Fibroblast of the aortic adventitia (primary cell): Measurements from ENCODE around the gene TBC1D13. TPM values are rescaled to one million over a fixed set of nuclear protein-coding genes. Genes with fewer than 3 reads are reported as not detected.

Experiments
- DNase-seq: peaks from one replicate; pipeline ENCODE4 v3.0.0-alpha.2; 2010; ENCODE audit warnings: low read depth
- H3K4me3 ChIP-seq: 2 replicates; pipeline ENCODE4 v1.5.1; 2011; ENCODE audit warnings: low read depth, mild to moderate bottlenecking, control low read depth, low read length, moderate library complexity
- total RNA-seq: library from RNA; depleted of rRNA; stranded (reverse); fragments of >200 nt; gene quantifications from 2 replicates; pipeline ENCODE4 v1.2.3, GENCODE V29; 2012; ENCODE audit warnings: low replicate concordance
- TF ChIP-seq, protein P1 (sequence below): IDR thresholded peaks from 2 replicates; pipeline ENCODE4 v1.5.1; 2011; ENCODE audit warnings: mild to moderate bottlenecking, low read length, control low read depth, inconsistent platforms; ENCODE audit not compliant: insufficient read depth

The TBC1D13 gene
- total RNA-seq, 1 donor: 24.2 TPM

DNA sequence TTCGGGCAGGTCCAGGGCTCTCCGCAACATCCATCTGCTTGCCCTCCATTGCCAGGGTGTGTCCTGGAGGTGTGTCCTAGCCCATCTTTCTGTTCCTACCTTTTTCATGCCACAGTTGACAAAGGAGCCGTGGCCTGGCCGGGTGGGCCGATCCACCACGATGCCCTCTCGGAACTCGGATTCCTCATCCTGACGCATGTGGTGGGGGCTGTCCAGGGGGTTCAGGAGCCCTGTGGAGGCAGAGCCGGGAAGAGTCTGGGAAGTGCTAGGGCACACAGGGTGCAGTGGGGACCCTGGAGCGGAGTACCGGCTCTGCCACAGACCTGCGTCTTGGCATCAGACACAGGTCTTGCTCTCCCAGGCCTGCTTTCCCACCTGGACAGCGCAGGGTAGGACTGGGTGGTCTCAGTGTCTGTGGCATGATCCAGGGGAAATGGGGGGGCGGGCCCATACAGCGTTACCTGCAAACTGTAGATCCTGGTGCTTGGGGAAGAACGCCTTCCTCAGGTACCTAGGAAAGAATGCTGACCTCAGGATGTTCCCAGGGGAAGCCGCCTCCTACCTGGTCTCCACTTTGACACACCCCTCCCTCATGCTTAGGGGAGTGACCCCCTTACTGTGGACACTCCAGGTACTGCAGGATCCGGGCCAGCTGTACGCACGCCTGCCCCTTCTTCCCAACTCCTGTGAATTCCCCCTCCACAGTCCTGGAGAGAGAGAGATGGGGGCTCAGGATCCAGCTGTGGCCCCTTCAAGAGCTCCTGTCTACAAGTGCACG is 39.1 kb downstream of the TBC1D13 start:
- TF ChIP-seq, protein P1, sequence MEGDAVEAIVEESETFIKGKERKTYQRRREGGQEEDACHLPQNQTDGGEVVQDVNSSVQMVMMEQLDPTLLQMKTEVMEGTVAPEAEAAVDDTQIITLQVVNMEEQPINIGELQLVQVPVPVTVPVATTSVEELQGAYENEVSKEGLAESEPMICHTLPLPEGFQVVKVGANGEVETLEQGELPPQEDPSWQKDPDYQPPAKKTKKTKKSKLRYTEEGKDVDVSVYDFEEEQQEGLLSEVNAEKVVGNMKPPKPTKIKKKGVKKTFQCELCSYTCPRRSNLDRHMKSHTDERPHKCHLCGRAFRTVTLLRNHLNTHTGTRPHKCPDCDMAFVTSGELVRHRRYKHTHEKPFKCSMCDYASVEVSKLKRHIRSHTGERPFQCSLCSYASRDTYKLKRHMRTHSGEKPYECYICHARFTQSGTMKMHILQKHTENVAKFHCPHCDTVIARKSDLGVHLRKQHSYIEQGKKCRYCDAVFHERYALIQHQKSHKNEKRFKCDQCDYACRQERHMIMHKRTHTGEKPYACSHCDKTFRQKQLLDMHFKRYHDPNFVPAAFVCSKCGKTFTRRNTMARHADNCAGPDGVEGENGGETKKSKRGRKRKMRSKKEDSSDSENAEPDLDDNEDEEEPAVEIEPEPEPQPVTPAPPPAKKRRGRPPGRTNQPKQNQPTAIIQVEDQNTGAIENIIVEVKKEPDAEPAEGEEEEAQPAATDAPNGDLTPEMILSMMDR: no peak
- DNase-seq: no peak
- no peak overlapping the region for H3K4me3 ChIP-seq

DNA sequence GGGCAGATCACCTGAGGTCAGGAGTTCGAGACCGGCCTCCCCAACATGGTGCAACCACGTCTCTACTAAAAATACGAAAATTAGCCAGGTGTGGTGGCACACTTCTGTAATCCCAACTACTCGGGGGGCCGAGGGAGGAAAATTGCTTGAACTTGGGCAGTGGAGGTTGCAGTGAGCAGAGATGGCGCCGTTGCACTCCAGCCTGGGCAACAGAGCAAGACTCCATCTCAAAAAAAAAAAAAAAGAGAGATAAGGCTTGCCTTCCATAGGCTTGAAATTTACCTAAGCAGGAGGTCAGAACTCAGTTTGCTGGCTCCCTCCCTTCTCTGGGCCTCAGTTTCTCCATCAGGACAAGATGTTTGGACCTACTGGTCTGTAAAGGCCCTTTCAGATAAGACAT is 41.2 kb downstream of the TBC1D13 start:
- H3K4me3 ChIP-seq: peak overlapping the region; percentile 89
- no peak for DNase-seq
- TF ChIP-seq, protein P1: no peak

DNA sequence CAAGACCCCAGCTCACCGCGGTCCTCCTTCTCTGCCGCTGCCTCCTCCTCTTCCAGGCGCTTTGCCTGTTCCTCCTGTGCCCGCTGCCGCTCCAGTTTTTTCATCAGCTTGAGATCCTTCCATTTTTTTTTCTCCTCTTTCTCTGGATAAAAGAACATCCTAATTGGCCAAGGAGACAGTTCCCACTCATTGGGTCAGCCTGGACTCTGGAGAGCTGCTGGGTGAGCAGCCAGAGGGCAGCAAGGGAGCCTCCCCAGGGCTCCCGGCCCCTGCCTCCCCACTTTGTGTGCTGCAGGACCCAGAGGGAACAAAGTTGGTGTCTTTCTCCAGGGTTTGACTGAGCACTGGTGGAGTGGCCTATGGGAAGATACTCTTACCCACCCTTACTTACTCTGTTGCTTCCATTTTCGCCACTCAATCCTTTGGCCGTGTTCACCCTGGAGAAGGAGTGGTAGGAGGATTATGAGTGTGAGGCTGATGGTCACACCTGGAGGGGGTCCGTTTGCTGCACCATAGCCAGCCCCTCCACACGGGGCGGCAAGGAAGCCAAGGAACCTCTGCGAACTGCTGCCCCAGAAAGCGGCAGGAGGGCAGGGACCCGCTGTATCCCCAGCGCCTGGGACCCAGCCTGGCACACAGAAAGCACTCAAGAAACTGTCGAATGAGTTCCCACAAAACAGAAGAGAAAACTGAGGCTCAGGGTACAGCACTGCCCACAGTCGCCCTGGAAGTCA is 41.8 kb downstream of the TBC1D13 start:
- no peak for DNase-seq
- TF ChIP-seq, protein P1: no peak
- H3K4me3 ChIP-seq: peak overlapping the region; percentile 89

DNA sequence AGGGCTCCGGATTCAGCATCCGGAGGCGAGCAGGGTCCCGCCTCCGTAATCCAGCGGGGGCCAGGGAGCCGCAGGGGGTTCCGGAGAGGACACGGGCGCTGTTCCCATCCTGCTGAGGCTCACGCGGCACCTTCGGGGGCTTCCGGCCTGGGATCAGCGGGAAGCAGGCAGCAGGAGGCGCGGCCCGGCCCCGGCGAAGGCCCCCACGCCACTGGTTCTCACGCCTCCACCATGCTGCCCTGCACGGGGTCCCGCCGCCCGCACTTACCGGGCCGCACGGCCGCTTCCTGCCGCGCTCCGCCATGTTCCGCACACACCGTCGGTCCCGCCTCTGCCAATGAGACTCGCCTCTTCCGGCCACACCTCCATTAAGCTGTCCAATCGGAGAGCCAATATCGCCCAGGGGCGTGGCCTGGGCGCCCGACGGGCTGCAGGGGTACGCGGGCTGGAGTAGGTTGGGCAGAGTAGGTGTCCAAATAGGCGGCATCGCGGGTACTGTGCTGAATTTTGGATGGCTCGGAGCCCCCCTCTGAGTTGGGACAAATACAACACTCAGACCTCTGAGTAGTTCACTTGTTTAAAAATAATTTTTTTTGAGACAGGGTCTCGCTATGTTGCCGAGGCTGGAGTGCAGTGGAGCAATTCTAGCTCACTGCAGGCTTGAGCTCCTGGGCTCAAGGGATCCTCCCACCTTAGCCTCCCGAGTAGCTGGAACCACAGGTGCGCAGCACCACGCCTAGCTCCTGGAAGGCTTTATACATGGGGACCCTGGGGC is 42.6 kb downstream of the TBC1D13 start, which contains the start of gene SPOUT1:
TSS of gene SPOUT1 (minus strand) at position 318 of the 775 bp plus-strand sequence. CDS start at position 304, 14 bp downstream.
- peak within 1 kb of the TSS; percentile 89 for H3K4me3 ChIP-seq
- TF ChIP-seq, protein P1: no peak
- DNase-seq: peak; percentile 83

DNA sequence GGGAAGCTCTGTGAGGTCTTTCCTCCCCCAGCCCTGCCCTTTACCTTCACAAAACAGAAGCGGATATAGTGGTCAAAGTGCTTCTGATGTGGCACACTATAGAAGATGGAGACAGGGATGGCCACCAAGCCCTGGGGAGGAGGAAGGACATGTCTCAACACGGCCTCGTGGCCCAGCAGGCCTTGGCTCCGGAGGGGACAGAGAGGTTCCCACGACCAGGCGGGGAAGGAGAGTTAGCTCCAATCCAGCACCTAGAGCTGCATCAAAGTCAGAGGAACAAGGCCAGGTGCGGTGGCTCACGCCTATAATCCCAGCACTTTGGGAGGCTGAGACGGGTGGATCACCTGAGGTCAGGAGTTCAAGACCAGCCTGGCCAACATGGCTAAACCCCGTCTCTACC is 46.6 kb downstream of the TBC1D13 start:
- no peak overlapping the region for H3K4me3 ChIP-seq
- TF ChIP-seq, protein P1: no peak
- no peak for DNase-seq

DNA sequence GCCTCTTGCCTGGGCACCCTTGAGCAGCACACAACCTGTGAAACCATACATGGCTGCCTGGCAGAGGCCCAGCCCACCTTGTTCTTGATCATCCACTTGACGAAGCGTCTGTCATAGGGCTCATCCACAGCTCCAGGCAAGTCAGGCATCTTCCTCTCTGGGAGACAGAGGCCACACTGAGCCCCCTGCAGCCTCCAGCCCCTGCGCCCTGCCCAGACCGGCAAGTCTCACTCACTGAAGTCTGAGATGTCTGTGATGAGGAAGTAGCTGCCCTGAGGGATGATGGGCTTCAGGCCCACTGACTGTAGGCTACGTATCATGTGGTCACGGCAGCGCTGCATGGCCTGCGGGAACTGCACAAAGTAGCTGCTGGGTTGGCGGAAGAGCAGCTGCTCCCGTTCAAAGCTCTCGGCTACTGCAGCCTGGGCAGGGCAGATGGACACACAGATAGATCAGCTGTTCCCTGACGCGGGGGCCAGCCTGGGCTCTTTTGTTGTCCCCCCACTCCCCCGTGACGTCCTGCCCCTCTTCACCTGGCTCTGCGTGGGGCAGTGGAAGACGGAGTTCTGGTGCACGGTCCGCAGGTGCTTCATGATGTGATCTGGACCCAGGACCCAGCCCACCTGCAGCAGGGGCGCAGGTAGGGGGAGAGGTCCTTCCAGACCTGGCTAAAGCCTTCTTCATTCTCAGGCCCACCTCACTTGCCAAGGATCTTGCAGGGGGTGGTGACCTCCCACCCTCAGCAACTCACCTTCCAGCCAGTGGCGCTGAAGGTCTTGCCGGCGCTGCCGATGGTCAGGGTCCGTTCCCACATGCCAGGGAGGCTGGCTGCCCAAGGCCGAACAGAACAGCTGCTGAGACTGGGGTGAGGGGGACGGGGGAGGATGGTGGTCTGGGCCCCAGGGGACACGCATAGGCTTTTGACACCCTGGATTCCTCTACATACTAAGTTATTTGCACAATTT is 48.5 kb downstream of the TBC1D13 start:
- no peak overlapping the region for H3K4me3 ChIP-seq
- TF ChIP-seq, protein P1: no peak
- DNase-seq: no peak
